HUES48 (cell line): ENCODE data around the gene TOB2.

Source experiments
- H3K27ac ChIP-seq: one replicate; pipeline ENCODE4 v1.7.0; 2013; ENCODE audit warnings: low read depth, low read length, inconsistent platforms
- H3K27me3 ChIP-seq: 2 replicates; pipeline ENCODE4 v1.6.1; 2013; ENCODE audit warnings: mild to moderate bottlenecking, low read length; ENCODE audit not compliant: control insufficient read depth, insufficient read depth
- H3K36me3 ChIP-seq: 2 replicates; pipeline ENCODE4 v1.6.1; 2013; ENCODE audit warnings: low read length; ENCODE audit not compliant: control insufficient read depth, insufficient read depth
- H3K4me1 ChIP-seq: 2 replicates; pipeline ENCODE4 v1.6.1; 2013; ENCODE audit warnings: mild to moderate bottlenecking, low read length; ENCODE audit not compliant: control insufficient read depth, insufficient read depth
- H3K4me3 ChIP-seq: 2 replicates; pipeline ENCODE4 v1.5.1; 2013; ENCODE audit warnings: mild to moderate bottlenecking, low read depth, low read length
- H3K9ac ChIP-seq: 2 replicates; pipeline ENCODE4 v1.6.1; 2013; ENCODE audit warnings: mild to moderate bottlenecking, low read depth, low read length, moderate library complexity
- H3K9me3 ChIP-seq: 2 replicates; pipeline ENCODE4 v1.6.1; 2013; ENCODE audit warnings: low read length; ENCODE audit not compliant: control insufficient read depth, insufficient read depth

TOB2 gene

GRCh38 chr22:41480397-41480735, 33.8 kb upstream of the TOB2 start:
- Histone ChIP-seq H3K9ac (no peak overlapping the region), H3K27ac (no peak overlapping the region), H3K9me3 (no peaks in the 10 kb centered on the region), H3K4me1 (peaks cover 38% of the 10 kb centered on the region), H3K36me3 (no peaks in the 10 kb centered on the region), H3K27me3 (no peaks in the 10 kb centered on the region), H3K4me3 (no peak overlapping the region)

GRCh38 chr22:41479671-41480396, 33.2 kb upstream of the TOB2 start:
- peaks cover 38% of the 10 kb centered on the region for H3K4me1 ChIP-seq
- no peak overlapping the region for H3K4me3 ChIP-seq
- H3K27me3 ChIP-seq: no peaks in the 10 kb centered on the region
- no peak overlapping the region; the same call in 1 of the 2 replicates for H3K9ac ChIP-seq
- H3K27ac ChIP-seq: peak overlapping the region; percentile 63
- no peaks in the 10 kb centered on the region for H3K36me3 ChIP-seq
- no peaks in the 10 kb centered on the region for H3K9me3 ChIP-seq

GRCh38 chr22:41478891-41479521, 32.4 kb upstream of the TOB2 start:
- H3K27ac ChIP-seq: peak overlapping the region; percentile 63
- no peak overlapping the region for H3K9ac ChIP-seq
- H3K27me3 ChIP-seq: no peaks in the 10 kb centered on the region
- no peaks in the 10 kb centered on the region for H3K9me3 ChIP-seq
- no peak overlapping the region for H3K4me3 ChIP-seq
- H3K4me1 ChIP-seq: peaks cover 38% of the 10 kb centered on the region
- no peaks in the 10 kb centered on the region for H3K36me3 ChIP-seq

- peaks cover 36% of the 10 kb centered on the region for H3K4me1 ChIP-seq
- no peak overlapping the region for H3K4me3 ChIP-seq
- no peak overlapping the region for H3K27ac ChIP-seq
- H3K9ac ChIP-seq: no peak overlapping the region
- no peaks in the 10 kb centered on the region for H3K36me3 ChIP-seq
- H3K9me3 ChIP-seq: no peaks in the 10 kb centered on the region
- H3K27me3 ChIP-seq: no peaks in the 10 kb centered on the region
Measured at GRCh38 chr22:41478473-41478872, 31.9 kb upstream of the TOB2 start.

- Histone ChIP-seq H3K9ac (no peak overlapping the region), H3K27ac (no peak overlapping the region), H3K4me3 (no peak overlapping the region), H3K4me1 (peaks cover 7% of the 10 kb centered on the region), H3K36me3 (no peaks in the 10 kb centered on the region), H3K27me3 (no peaks in the 10 kb centered on the region), H3K9me3 (no peaks in the 10 kb centered on the region)
Measured at GRCh38 chr22:41474872-41475451, 28.4 kb upstream of the TOB2 start.

GRCh38 chr22:41471568-41471967, 25.0 kb upstream of the TOB2 start:
- H3K27me3 ChIP-seq: no peaks in the 10 kb centered on the region
- H3K27ac ChIP-seq: no peak overlapping the region
- no peaks in the 10 kb centered on the region for H3K9me3 ChIP-seq
- peaks cover 14% of the 10 kb centered on the region for H3K36me3 ChIP-seq
- H3K9ac ChIP-seq: no peak overlapping the region
- peaks cover 12% of the 10 kb centered on the region; the same call in 1 of the 2 replicates for H3K4me1 ChIP-seq
- no peak overlapping the region for H3K4me3 ChIP-seq

GRCh38 chr22:41470886-41471285, 24.3 kb upstream of the TOB2 start:
- no peaks in the 10 kb centered on the region for H3K27me3 ChIP-seq
- no peak overlapping the region for H3K27ac ChIP-seq
- peaks cover 12% of the 10 kb centered on the region; the same call in 1 of the 2 replicates for H3K4me1 ChIP-seq
- H3K9me3 ChIP-seq: no peaks in the 10 kb centered on the region
- H3K4me3 ChIP-seq: no peak overlapping the region
- H3K36me3 ChIP-seq: peaks cover 20% of the 10 kb centered on the region
- no peak overlapping the region for H3K9ac ChIP-seq

GRCh38 chr22:41469218-41469851, 22.7 kb upstream of the TOB2 start:
- H3K27me3 ChIP-seq: no peaks in the 10 kb centered on the region
- H3K9ac ChIP-seq: peak overlapping the region; percentile 93
- H3K4me3 ChIP-seq: peak overlapping the region; percentile 96
- H3K36me3 ChIP-seq: peaks cover 34% of the 10 kb centered on the region
- H3K27ac ChIP-seq: peak overlapping the region; percentile 91
- H3K4me1 ChIP-seq: peaks cover 12% of the 10 kb centered on the region; the same call in 1 of the 2 replicates
- H3K9me3 ChIP-seq: no peaks in the 10 kb centered on the region

GRCh38 chr22:41468381-41469217, 22.0 kb upstream of the TOB2 start, which contains the start of the genes ACO2 and PHF5A:
ACO2 (plus strand) TSS chr22:41469117; CDS start chr22:41469147, 30 bp downstream.
PHF5A (minus strand) TSS chr22:41468692; CDS start chr22:41468653, 39 bp downstream.
- Histone ChIP-seq H3K4me1 (peaks cover 12% of the 10 kb centered on the region; the same call in 1 of the 2 replicates), H3K27me3 (no peaks in the 10 kb centered on the region), H3K27ac (peak within 1 kb of the TSS; percentile 91), H3K9ac (peak within 1 kb of the TSS; percentile 93), H3K9me3 (no peaks in the 10 kb centered on the region), H3K4me3 (peak within 1 kb of the TSS; percentile 96), H3K36me3 (peaks cover 42% of the 10 kb centered on the region)

GRCh38 chr22:41461901-41462300, 15.3 kb upstream of the TOB2 start:
- H3K27ac ChIP-seq: no peak overlapping the region
- H3K4me3 ChIP-seq: no peak overlapping the region
- H3K4me1 ChIP-seq: no peaks in the 10 kb centered on the region
- H3K9ac ChIP-seq: no peak overlapping the region
- H3K9me3 ChIP-seq: no peaks in the 10 kb centered on the region
- H3K36me3 ChIP-seq: peaks cover 87% of the 10 kb centered on the region
- H3K27me3 ChIP-seq: no peaks in the 10 kb centered on the region
